ENCODE measurements around the gene CEACAM5.

DNA sequence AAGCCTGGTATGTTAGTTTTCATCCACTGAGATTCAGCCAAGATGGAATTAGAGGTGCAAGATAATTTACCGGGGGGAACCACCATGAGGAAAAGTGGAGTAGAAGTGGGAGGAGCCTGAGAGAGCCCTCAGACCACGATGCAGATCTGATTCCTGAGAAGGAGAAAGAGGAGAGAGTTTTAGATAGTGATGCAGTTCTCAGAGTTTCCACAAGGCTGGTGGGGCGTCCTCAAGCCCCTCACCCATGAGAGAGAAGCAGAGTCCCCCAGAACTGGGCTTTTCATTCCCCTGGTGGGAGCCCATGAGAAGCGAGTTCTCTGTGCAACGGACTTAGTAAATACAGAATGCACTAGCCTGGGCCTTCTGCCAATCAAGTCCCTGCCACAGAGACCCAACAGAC is 18.1 kb downstream of the CEACAM5 start:
- TF ChIP-seq, protein P1, sequence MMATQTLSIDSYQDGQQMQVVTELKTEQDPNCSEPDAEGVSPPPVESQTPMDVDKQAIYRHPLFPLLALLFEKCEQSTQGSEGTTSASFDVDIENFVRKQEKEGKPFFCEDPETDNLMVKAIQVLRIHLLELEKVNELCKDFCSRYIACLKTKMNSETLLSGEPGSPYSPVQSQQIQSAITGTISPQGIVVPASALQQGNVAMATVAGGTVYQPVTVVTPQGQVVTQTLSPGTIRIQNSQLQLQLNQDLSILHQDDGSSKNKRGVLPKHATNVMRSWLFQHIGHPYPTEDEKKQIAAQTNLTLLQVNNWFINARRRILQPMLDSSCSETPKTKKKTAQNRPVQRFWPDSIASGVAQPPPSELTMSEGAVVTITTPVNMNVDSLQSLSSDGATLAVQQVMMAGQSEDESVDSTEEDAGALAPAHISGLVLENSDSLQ (IDR thresholded peaks at IDR 0.05) = no peak
- TF ChIP-seq NFRKB (IDR thresholded peaks at IDR 0.05) (no peak), ZNF384 (IDR thresholded peaks at IDR 0.05) (no peak), TARDBP (IDR thresholded peaks at IDR 0.05) (no peak), ARNT (IDR thresholded peaks at IDR 0.05) (no peak), SUZ12 (IDR thresholded peaks at IDR 0.05) (no peak), SP1 (IDR thresholded peaks at IDR 0.05) (no peak), FOXK2 (IDR thresholded peaks at IDR 0.05) (no peak), LEF1 (IDR thresholded peaks at IDR 0.05; ENCODE audit: borderline replicate concordance) (no peak), FOXA1 (IDR thresholded peaks at IDR 0.05) (no peak)

All from HEK293T (cell line).